GM19239 (cell line): ENCODE data around the gene TBX21.

Experiments
- DNase-seq: peaks from one replicate; pipeline ENCODE4 v3.0.0; 2011; ENCODE audit warnings: low spot score; ENCODE audit not compliant: insufficient read length
- FAIRE-seq: peaks from 2 replicates; lab custom pipeline; 2011; peaks lifted over from hg19 to GRCh38; lab: Jason Lieb, UNC

Gene TBX21

DNA sequence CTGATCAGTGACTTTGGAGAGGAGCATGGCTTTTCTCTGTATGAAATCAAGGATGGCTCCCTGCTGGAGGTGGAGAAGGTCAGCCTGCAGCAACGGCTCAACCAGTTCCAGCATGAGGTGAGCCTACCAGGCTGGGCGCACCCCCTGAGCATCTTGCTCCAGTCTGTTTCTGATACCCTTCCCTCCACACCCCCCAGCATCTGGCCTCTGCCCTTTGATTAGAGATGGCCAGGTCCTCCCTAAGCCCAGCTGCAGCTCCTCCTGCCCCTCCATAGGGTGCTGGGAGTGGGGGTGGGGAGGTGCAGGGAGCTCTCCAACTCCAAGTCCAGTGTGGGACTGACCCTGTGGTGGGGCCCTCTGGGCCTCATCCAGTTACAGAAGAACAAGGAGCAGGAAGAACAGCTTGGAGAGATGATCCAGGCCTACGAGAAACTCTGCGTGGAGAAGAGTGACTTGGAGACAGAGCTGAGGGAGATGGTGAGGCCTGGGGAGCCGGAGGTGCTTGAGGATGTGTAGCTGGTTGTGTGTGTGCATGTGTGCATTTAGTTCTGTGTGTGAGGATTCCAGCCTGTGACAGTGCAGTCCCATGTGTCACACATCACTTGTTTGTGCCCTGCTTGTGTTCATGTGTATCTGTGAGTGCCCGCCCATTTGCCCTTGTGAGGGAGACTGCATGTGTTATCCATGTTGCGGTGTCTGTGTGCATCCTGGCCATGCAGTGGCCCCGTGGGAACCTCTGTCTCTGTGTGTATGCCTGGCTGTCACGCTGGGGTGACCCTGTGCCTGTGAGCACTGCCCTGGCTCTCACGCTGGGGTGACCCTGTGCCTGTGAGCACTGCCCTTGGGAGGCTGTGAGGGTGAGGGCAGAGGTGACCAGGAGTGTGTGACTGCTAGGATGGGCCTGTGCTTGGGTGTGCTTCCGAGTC, 36.1 kb upstream of the TBX21 start:
- no peak for FAIRE-seq
- DNase-seq: no peak

DNA sequence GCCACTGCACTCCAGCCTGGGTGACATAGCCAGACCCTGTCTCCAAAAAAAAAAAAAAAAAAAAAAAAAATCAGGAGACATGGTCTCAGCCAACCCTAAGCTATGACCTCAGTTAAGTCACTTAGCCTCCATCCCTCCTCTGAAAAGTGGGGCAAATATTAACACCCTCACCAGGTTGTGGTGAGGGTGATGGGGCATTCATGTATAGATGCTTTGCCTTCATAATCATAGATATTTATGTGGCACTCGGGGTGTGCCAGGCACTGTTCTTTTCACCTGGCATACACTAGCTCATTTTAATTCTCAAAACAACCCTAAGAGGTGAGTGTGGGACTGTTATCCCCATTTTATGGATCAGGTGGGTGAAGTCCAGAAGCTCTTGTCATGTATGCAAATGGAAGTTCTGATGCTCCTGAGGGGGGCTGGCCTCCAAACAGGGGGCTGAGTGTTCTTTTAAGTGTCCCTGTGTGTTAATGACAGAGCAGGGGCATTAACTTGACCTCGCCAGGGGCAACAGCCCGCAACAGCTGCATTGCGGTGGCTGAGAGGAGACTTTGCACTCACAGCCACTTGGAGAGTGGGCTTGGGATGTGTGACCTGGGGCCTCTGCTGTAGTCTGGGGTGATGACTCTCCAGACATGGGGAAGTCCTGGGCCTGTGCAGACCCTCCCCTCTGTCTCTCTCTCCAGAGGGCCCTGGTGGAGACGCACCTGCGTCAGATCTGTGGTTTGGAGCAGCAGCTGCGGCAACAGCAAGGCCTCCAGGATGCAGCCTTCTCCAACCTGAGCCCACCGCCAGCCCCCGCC, 34.9 kb upstream of the TBX21 start:
- FAIRE-seq (no peak), DNase-seq (no peak)

- FAIRE-seq: peak; percentile 94
- DNase-seq: peak; percentile 87
Measured at GRCh38 chr17:47698749-47699535, 34.1 kb upstream of the TBX21 start.

- FAIRE-seq (no peak), DNase-seq (no peak)
Measured at GRCh38 chr17:47699536-47699840, 33.5 kb upstream of the TBX21 start.

DNA sequence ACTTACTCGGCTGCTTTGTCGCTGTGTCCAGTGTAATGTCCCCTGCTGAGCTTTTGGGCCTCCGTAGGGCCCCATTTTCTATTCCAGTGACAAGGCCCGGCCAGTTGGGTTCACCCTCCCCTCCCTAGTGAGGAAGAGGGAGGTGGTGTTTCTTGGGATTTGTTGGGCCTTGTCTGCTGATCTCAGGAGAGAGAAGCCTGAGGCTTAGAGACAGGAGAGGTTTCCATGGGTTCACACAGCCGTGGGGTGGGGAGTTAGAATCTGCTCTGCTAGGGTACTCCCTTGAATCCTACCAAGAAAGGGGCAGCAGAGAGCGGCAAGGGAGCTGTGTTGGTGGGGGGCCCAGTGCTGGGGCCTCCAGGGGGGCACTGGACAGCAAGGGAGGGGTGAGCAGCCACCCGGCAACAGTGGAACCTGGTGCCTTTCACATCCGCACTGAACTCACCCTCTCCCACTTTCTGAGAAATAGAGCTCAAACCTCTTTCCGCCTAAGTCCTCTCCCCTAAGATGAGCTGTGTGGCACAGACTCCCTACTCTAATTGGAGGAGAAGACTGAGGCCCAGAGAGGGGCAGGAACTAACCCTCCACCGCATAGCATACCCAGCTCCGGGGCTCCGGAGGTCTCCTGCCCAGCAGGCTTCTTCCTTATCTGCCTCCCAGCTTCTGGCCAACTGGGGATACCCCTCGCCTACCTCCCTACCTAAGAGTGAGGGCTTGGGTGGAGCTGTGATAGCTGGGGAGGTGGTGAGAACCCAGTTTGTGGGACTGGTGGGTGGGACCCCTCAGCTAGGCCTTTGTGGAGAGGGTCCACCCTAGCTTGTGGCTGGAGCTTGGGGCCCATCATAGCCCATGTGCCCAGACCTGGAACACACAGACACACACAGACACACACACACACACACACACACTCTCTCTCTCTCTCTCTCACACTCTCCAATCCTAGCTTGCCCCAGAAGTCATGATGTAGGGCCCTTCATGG, 32.3 kb upstream of the TBX21 start:
- no peak for FAIRE-seq
- no peak for DNase-seq

DNA sequence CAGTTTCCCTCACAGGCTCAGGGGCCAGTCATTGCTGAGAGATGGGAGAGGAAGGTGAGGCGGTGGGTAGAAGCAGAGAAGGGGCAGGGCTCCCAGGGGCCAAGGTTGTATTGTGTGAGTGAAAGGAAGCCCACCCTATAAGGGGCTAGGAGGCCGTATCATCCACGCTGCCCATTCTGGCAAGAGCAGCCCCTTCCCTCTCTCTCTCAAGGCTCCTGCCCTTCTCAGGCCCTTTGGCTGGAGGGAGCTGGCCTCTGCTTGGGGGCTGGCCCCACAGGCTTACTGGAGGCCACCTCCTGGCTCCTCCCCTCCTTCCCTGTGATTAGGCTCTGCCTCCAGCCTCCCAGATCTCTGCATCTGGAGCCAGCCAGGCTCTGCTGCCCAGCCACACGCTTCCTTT, 31.4 kb upstream of the TBX21 start:
- FAIRE-seq (no peak), DNase-seq (no peak)

- no peak for FAIRE-seq
- DNase-seq: no peak
Measured at GRCh38 chr17:47702391-47702995, 30.5 kb upstream of the TBX21 start.

- peak; percentile 77 for FAIRE-seq
- no peak for DNase-seq
Measured at GRCh38 chr17:47703191-47703591, 29.8 kb upstream of the TBX21 start.

GRCh38 chr17:47703671-47704070, 29.4 kb upstream of the TBX21 start:
- FAIRE-seq (no peak), DNase-seq (no peak)

- no peak for DNase-seq
- FAIRE-seq: peak; percentile 96
Measured at GRCh38 chr17:47704116-47704515, 28.9 kb upstream of the TBX21 start.

DNA sequence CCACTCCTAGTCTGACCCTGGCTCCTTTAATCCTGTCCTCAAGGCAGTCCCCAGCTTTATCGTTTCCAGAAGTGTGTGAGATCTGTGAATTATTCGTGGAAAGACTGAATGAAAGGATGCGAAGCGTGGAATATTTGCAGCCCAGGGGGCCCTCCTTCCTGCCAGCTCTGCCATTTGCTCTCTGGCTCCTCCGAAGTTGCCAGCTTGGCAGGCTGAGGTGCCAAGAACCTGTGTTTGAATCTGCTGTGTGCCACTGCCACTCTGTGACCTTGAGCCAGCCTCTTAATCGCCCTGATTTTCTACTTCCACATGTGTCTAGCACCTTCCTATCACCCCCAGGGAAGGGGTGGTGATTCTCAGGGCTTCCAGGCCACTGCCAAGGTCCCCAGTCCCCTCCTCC, 28.3 kb upstream of the TBX21 start:
- FAIRE-seq: no peak
- no peak for DNase-seq

- FAIRE-seq (peak; percentile 49), DNase-seq (no peak)
Measured at GRCh38 chr17:47705536-47706530, 27.2 kb upstream of the TBX21 start.

- peak; percentile 77 for FAIRE-seq
- DNase-seq: no peak
Measured at GRCh38 chr17:47707056-47707804, 25.8 kb upstream of the TBX21 start.

DNA sequence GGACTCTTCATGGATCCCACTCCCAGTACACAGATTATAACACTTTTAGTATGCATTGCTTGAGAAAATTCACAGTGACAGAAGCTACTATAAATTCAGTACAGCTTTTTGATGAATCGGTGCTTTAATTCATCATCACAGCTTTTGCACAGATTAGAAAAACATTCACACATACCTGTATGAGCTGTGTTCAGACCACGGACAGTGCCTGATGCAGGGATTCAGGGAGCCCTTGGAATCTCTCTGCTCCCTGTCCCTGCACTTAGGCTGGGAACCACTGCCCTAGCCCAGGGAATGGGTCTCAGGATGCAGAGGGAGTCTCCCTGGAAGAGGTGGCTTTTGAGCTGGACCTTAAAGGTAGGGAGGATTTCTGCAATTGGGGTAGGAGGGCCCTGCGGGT, 25.2 kb upstream of the TBX21 start:
- DNase-seq (no peak), FAIRE-seq (no peak)

DNA sequence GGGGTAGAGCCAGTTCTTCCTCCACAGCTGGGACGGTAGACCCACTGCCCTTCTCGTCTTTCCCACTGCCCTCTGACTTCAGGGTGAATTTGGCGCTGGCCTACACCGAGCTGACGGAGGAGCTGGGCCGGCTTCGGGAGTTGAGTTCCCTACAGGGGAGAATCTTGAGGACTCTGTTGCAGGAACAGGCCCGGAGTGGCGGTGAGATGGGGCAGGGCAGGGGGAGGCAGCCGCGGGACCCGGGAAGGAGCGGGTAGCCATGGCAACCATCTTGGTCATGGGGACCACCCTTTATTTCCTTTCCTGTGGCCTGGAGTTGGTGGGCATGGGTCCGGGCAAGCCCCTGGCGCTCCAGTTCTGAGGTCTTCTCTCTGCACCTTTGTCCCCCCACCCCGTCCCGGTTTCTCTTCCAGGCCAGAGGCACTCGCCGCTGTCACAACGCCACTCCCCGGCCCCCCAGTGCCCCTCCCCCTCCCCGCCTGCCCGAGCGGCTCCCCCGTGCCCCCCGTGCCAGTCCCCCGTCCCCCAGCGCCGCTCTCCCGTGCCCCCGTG, 24.6 kb upstream of the TBX21 start:
- DNase-seq (no peak), FAIRE-seq (no peak)

DNA sequence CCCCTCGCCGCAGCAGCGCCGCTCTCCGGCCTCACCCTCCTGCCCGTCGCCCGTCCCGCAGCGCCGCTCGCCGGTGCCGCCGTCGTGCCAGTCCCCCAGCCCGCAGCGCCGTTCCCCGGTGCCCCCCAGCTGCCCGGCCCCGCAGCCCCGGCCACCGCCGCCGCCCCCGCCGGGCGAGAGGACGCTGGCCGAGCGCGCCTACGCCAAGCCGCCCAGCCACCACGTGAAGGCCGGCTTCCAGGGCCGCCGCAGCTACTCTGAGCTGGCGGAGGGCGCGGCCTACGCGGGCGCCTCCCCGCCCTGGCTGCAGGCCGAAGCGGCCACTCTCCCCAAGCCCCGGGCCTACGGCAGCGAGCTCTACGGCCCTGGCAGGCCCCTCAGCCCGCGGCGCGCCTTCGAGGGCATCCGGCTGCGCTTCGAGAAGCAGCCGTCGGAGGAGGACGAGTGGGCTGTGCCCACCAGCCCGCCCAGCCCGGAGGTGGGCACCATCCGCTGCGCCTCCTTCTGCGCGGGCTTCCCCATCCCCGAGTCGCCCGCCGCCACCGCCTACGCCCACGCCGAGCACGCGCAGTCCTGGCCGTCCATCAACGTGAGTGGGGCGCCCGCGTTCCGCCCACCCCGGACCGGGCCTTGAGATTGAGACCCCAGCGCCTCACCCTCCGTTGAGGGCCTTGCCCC, 24.0 kb upstream of the TBX21 start:
- no peak for DNase-seq

More for the DNA sequence above, 24.0 kb upstream of the TBX21 start:
- FAIRE-seq: no peak
